IPS DF 4.7 (cell line): ENCODE measurements around the gene ARL6IP4.

Experiments
- DNase-seq: peaks from one replicate; pipeline ENCODE4 v3.0.0-alpha.2; 2013; ENCODE audit warnings: low spot score; ENCODE audit errors: extremely low read depth

Gene ARL6IP4

GRCh38 chr12:122978507-122978955 lies 1.9 kb upstream of the ARL6IP4 start:
- DNase-seq: no peak

- DNase-seq: no peak
Observed at GRCh38 chr12:122979001-122979907, 1.2 kb upstream of the ARL6IP4 start.

- no peak for DNase-seq
Observed at GRCh38 chr12:122979908-122980182, 636 bp upstream of the ARL6IP4 start.

- DNase-seq: no peak
Observed at GRCh38 chr12:122981036-122981471, 573 bp downstream of the ARL6IP4 start.

- DNase-seq: no peak
Observed at GRCh38 chr12:122981587-122982476, 1.4 kb downstream of the ARL6IP4 start.

- DNase-seq: no peak
Observed at GRCh38 chr12:122982477-122982815, 2.0 kb downstream of the ARL6IP4 start.

- DNase-seq: no peak
Observed at GRCh38 chr12:122982963-122983788, 2.7 kb downstream of the ARL6IP4 start.

GRCh38 chr12:122983789-122984515 lies 3.5 kb downstream of the ARL6IP4 start:
- DNase-seq: no peak

GRCh38 chr12:122984612-122985337 lies 4.3 kb downstream of the ARL6IP4 start:
- DNase-seq: no peak

- no peak for DNase-seq
Observed at GRCh38 chr12:122985338-122986257, 5.1 kb downstream of the ARL6IP4 start.

- DNase-seq: no peak
Observed at GRCh38 chr12:122986258-122986871, 5.9 kb downstream of the ARL6IP4 start.

- DNase-seq: no peak
Observed at GRCh38 chr12:122987086-122987951, 6.8 kb downstream of the ARL6IP4 start.

- no peak for DNase-seq
Observed at GRCh38 chr12:122988036-122988435, 7.6 kb downstream of the ARL6IP4 start.

- DNase-seq: no peak
Observed at GRCh38 chr12:122988612-122989212, 8.2 kb downstream of the ARL6IP4 start.

GRCh38 chr12:122989225-122989839 lies 8.9 kb downstream of the ARL6IP4 start:
- no peak for DNase-seq

- no peak for DNase-seq
Observed at GRCh38 chr12:122989874-122990419, 9.5 kb downstream of the ARL6IP4 start.

- no peak for DNase-seq
Observed at GRCh38 chr12:122990561-122990960, 10.1 kb downstream of the ARL6IP4 start.
